GM19463 (cell line): ENCODE results near the gene ADGRV1.
"Not testable (repeated sequence)": the region's sequence is repeated elsewhere in the genome, so short reads cannot be mapped to it uniquely, and the experiment has no call there.

Experiments used
- ATAC-seq: cut with Tn5 transposase; IDR thresholded peaks from one replicate; pipeline ENCODE4 v1.9.1; 2021; ENCODE audit warnings: mild to moderate bottlenecking, moderate library complexity; ENCODE audit not compliant: unreplicated experiment

ADGRV1 gene

DNA sequence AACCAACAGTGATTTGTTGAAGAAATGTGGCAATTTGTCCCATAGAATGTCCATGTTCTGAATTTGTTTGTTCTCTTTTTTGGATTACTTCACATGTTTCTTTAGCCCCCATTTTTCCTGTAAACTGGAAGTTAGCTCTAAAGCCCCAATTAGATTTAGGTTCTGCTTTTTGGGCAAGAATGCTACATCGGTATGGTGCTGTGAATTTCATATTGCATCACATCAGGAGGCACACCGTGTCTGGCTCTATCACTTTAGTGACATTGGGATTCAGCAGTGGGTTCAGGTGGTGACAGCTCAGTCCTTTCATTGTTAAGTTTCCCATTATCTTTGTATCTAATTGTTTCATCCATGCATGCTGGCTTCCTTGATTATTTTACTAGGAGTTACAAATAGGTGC lies 27.9 kb downstream of the ADGRV1 start:
- ATAC-seq: no peak

DNA sequence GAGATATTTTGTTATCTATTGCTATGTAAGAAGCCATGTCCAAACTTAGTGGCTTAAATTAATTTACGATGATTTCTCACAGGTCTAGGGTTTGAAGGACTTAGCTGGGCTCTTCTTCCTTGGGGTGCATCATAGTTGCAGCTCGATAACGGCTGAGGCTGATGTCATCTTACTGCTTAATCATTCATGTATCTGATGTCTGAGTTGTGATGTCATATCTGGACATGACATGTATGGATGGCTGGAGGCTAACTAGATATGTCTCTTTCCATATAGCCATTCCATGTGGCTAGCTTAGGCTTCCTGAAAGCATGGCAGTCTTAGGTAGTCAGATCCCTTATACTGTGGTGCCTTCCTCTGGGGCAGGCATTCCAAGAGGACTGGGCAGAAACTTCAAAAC lies 31.6 kb downstream of the ADGRV1 start:
- ATAC-seq: no peak

GRCh38 chr5:90593083-90593482 lies 34.5 kb downstream of the ADGRV1 start:
- not testable (repeated sequence) for ATAC-seq

DNA sequence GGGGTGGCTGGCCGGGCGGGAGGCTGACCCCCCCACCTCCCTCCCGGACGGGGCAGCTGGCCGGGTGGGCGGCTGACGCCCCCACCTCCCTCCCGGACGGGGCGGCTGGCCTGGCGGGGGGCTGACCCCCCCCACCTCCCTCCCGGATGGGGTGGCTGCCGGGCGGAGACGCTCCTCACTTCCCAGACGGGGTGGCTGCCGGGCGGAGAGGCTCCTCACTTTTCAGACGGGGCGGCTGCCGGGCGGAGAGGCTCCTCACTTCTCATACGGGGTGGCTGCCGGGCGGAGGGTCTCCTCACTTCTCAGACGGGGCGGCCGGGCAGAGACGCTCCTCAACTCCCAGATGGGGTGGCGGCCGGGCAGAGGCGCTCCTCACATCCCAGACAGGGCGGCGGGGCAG lies 37.2 kb downstream of the ADGRV1 start:
- not testable (repeated sequence) for ATAC-seq

DNA sequence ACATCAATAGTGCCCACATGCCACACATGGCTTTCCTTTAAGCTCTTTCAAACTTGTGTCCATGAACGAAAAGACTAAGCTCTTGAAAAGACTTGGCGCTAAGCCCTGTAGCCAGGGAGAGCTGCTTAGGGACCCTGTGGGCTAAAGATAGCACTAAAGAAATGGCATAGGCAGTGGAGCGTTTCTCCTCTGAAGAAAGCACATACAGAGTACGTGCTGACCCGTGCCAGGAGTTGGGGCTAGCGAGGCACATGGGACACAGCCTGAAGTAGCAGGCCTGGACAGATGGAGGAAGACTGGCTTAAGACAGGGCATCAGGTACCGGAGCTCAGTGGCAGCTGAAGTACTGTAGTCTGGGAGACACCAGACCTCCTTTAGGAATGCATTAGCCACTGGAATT lies 39.7 kb downstream of the ADGRV1 start:
- no peak for ATAC-seq

DNA sequence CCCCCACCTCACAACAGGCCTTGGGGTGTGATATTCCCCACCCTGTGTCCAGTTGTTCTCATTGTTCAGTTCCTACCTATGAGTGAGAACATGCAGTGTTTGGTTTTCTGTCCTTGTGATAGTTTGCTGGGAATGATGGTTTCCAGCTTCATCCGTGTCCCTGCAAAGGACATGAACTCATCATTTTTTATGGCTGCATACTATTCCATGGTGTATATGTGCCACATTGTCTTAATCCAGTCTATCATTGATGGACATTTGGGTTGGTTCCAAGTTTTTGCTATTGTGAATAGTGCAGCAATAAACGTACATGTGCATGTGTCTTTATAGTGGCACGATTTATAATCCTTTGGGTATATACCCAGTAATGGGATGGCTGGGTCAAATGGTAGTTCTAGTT lies 41.7 kb downstream of the ADGRV1 start:
- ATAC-seq: not testable (repeated sequence)

GRCh38 chr5:90601468-90601867 lies 42.9 kb downstream of the ADGRV1 start:
- ATAC-seq: no peak

DNA sequence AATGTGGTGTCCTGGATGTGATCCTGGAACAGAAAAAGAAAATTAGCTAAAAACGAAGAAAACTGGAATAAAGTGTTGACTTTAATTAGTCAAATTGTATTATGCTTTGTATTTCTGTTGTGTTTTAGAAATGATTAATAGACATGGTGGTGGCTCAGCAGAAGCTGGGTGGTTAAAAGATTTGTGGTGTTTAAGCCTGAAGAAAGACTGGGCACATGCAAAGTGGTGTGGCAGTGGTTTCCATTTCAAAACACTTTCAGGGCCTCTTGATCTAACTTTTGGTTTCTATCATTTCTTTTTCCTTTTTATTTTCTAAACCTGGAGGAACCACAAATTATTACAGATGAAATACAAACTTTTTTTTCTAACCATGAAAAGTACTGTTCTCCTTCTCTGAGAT lies 44.1 kb downstream of the ADGRV1 start:
- peak; percentile 57 for ATAC-seq

- no peak for ATAC-seq
Observed at GRCh38 chr5:90606539-90606938, 47.9 kb downstream of the ADGRV1 start.

GRCh38 chr5:90612919-90613318 lies 54.3 kb downstream of the ADGRV1 start:
- peak; percentile 91 for ATAC-seq

GRCh38 chr5:90613459-90613858 lies 54.9 kb downstream of the ADGRV1 start:
- ATAC-seq: no peak

DNA sequence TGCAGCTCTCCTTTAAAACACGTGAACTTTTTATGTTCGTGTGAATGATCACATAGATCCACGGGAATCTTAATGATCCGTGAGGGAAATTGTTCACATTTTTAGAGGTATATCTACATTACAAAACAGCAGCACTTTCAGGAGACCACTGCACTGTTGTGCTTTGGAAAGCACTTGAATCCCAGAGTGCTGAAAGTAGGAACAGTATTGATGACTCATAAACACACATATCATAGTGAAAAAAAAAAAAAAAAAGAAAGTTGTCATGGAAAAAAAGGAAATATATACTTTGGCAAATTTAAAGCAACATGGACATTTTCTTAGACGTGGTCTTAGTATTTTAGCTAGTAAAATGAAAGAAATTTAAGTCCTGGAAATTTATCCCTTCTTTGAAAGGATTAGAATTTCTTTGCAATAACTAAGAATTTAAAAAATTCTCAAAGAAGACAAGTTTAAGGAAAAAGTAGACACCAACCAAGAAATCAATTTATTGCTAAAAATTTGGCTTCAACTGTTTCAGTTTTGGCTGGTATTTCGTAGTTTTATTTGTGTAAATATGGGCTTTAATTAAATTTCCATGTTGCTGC lies 55.4 kb downstream of the ADGRV1 start:
- ATAC-seq: no peak

DNA sequence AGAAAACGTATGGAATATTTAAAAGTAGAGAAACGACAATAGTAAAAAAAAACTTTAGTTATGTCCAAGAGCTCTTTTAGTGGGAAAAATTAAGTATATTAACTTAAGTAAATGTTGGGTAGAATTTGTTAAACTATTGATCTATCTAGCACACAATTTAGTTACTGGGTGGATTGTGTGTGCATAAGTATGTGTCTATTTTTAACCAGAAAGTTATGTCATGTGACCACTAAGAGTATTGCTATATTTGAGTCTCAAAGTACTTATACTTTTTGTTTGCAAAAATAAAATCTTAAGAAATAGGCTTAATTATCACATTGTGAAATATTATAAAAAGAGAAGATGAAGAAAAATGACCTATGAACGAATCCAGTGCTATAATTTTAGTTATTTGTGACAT lies 56.8 kb downstream of the ADGRV1 start:
- ATAC-seq: no peak

GRCh38 chr5:90618071-90618470 lies 59.5 kb downstream of the ADGRV1 start:
- ATAC-seq: no peak

DNA sequence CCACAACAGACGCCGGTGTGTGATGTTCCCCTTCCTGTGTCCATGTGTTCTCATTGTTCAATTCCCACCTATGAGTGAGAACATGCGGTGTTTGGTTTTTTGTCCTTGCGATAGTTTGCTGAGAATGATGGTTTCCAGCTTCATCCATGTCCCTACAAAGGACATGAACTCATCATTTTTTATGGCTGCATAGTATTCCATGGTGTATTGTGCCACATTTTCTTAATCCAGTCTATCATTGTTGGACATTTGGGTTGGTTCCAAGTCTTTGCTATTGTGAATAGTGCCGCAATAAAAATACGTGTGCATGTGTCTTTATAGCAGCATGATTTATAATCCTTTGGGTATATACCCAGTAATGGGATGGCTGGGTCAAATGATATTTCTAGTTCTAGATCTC lies 61.2 kb downstream of the ADGRV1 start:
- ATAC-seq: not testable (repeated sequence)

DNA sequence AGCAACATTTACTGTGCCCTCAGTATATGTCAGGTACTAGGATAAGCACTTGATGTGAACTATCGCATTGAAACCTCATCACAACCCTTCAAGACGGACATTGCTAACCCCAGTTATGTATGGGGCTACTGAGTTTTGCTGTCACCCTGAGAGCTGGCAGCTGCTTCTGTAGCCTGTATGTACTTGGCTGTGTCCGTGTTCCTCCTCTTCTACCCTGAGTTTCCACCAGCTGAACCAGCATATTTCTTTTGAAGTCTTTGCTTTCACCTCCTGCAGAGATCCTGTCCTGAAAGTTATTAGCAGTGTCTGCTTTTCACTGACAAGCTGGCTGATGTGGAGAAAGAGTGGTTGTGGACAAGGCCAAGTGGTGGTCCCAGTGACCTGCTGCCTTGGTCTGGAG lies 63.3 kb downstream of the ADGRV1 start:
- no peak for ATAC-seq

DNA sequence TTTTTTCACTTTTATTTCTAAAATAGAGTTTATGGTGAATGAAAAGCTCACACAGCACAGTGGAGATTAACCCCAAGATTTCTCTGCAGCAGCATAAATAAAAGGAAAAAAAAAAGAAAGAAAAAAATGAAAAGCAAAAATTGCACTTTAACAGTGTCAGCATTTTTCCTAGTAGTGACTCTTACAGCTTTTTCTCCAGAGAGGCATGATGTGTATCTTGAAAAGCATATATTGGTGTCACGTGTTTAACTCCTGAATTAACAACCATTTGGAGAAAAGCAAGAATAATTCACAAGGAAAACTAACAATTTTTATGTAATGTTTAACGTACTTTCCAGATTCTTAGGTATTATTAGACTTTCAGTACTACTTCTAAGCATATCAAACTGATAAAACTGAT lies 67.9 kb downstream of the ADGRV1 start:
- no peak for ATAC-seq

GRCh38 chr5:90628492-90628891 lies 69.9 kb downstream of the ADGRV1 start:
- ATAC-seq: no peak

DNA sequence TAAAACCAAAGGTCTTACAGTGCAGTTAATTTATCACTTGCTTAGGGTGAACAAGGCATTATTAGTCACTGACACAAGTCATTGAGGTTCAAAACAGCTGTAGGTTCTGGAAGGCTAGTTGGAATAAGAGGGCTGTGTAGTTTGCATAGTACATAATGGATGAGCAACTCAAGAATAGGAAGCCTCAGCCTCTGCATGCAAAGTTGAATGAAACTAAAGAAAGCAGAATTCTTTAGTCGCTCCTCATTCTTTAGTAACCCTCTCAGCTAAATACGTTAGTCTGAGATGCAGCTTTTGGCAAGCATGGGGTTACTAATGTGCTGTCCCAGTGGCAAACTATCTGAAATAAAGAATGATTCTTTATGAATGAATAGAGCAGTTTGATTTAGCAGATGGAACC lies 74.2 kb downstream of the ADGRV1 start:
- ATAC-seq: no peak

DNA sequence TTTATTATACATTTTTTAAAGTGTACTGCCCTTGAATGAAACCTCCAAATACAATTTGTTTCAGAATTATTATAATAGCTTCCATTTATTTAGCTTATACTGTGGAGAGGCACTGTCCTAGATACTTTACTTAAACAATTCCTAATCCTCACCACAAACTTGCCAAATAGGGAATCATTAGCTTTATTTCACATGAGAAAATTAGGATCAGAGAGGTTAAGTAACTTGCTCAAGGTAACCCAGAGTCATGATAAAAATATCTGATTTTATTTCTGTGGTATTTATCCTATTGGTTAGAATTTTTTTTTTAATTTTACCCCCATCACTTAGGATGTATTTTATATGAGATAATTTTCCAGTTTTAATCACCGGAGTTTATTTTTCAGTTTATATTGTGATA lies 78.4 kb downstream of the ADGRV1 start:
- ATAC-seq: no peak

DNA sequence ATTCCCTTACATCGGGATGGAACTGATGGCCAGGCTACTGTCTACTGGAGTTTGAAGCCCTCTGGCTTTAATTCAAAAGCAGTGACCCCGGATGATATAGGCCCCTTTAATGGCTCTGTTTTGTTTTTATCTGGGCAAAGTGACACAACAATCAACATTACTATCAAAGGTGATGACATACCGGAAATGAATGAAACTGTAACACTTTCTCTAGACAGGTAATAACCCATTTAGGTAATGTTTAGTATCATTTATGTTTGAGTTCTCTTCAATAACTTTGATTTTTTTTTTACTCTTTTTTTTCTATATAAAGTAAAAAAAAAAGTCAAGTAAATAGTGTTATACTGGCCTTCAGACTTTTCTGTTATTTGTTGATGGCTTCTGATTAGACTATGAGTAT lies 79.1 kb downstream of the ADGRV1 start:
- ATAC-seq: no peak

GRCh38 chr5:90638878-90639277 lies 80.3 kb downstream of the ADGRV1 start:
- no peak for ATAC-seq

DNA sequence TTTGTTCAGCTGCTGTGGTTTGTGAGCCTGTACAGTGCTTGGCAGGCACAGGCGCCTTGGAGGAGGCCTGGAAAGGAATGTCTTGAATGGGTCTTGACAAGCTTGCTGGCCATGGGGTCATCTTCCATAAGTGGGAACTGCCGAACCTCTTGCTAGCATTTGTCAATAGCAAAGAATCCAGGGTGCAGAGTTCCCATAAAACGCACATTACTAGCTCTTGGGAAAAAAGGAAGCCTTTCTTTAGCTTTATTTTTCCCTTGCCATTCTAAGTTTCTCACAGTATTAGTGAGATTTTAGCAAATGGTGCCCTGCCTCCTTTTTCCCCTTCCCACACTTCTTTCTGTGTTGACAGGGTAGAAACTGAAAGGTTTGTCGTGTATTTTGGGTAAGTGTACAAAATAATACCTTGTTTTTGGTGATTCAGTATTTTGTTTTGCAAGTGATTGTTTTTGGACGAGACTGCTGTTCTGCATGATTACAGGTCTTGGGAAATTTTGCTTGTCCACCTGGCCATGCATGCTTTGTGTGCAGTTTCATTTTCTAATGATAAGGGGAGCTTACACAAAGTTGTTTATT lies 82.0 kb downstream of the ADGRV1 start:
- ATAC-seq: no peak
